GM18526 (cell line): ENCODE measurements around the gene TOR1B.

Source experiments
- POLR2A ChIP-seq: IDR thresholded peaks from 3 replicates; pipeline ENCODE4 v1.6.1; 2011; ENCODE audit not compliant: insufficient read length; ENCODE audit errors: extremely low read depth

Gene TOR1B

GRCh38 chr9:129802833-129803675 lies at the start of gene TOR1B:
Gene TOR1B (plus strand): TSS chr9:129803184. CDS start chr9:129803213, 29 bp downstream.
- TF ChIP-seq POLR2A = peak; percentile 79

GRCh38 chr9:129755151-129755550 lies 47.8 kb upstream of the TOR1B start:
- no peak for TF ChIP-seq POLR2A

GRCh38 chr9:129756191-129756590 lies 46.8 kb upstream of the TOR1B start:
- TF ChIP-seq POLR2A = no peak

- no peak for TF ChIP-seq POLR2A
These were observed 45.9 kb upstream of the TOR1B start for GRCh38 chr9:129757045-129757444.

- TF ChIP-seq POLR2A = no peak
These were observed 43.7 kb upstream of the TOR1B start for GRCh38 chr9:129759319-129759718.

GRCh38 chr9:129759804-129760502 lies 43.0 kb upstream of the TOR1B start:
- TF ChIP-seq POLR2A = no peak

- TF ChIP-seq POLR2A = no peak
These were observed 41.6 kb upstream of the TOR1B start for GRCh38 chr9:129761293-129761900.

GRCh38 chr9:129761901-129762369 lies 41.0 kb upstream of the TOR1B start:
- TF ChIP-seq POLR2A = no peak

GRCh38 chr9:129762985-129763926 lies 39.7 kb upstream of the TOR1B start:
- no peak for TF ChIP-seq POLR2A

GRCh38 chr9:129765764-129766317 lies 37.1 kb upstream of the TOR1B start:
- no peak for TF ChIP-seq POLR2A

- no peak for TF ChIP-seq POLR2A
These were observed 34.5 kb upstream of the TOR1B start for GRCh38 chr9:129768486-129768885.

- TF ChIP-seq POLR2A = no peak
These were observed 33.3 kb upstream of the TOR1B start for GRCh38 chr9:129769669-129770068.

- no peak for TF ChIP-seq POLR2A
These were observed 32.2 kb upstream of the TOR1B start for GRCh38 chr9:129770741-129771140.

GRCh38 chr9:129773262-129774048 lies 29.5 kb upstream of the TOR1B start:
- no peak for TF ChIP-seq POLR2A
